ENCODE measurements around the gene NCKAP5.

Gene NCKAP5

GRCh38 chr2:132860220-132860619 is 708.0 kb downstream of the NCKAP5 start:
- TF ChIP-seq CTCF (IDR thresholded peaks at IDR 0.05; ENCODE audit: insufficient read depth, low read depth, low read length, missing control alignments): no peak
- no peak overlapping the region for H3K4me3 ChIP-seq (ENCODE audit: low read depth, low read length)
- DNase-seq (ENCODE audit: low read depth): no peak

DNA sequence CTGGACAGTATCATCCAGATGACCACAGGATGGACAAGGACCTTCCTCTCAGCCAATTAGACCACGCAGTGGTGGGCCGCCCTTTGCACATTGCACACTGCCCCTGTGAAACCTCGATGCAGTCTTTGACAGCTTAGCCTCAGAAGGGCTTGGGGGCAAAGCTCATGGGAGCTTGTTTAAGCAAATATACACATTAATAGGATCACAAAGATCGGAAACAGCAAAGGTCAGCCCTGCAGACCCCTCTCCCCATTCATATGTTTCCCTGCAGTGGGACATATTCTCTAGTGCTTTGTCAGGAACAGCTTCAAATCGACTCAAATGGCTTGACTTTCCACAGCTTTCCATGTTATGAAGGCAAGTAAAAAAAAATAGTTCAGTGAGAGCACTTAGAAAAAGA is 708.7 kb downstream of the NCKAP5 start:
- no peak for TF ChIP-seq CTCF (IDR thresholded peaks at IDR 0.05; ENCODE audit: insufficient read depth, low read depth, low read length, missing control alignments)
- no peak for DNase-seq (ENCODE audit: low read depth)
- no peak overlapping the region for H3K4me3 ChIP-seq (ENCODE audit: low read depth, low read length)

- no peak overlapping the region for H3K4me3 ChIP-seq (ENCODE audit: low read depth, low read length)
- TF ChIP-seq CTCF (IDR thresholded peaks at IDR 0.05; ENCODE audit: insufficient read depth, low read depth, low read length, missing control alignments): no peak
- no peak for DNase-seq (ENCODE audit: low read depth)
These were observed 710.9 kb downstream of the NCKAP5 start for GRCh38 chr2:132857319-132857718.

DNA sequence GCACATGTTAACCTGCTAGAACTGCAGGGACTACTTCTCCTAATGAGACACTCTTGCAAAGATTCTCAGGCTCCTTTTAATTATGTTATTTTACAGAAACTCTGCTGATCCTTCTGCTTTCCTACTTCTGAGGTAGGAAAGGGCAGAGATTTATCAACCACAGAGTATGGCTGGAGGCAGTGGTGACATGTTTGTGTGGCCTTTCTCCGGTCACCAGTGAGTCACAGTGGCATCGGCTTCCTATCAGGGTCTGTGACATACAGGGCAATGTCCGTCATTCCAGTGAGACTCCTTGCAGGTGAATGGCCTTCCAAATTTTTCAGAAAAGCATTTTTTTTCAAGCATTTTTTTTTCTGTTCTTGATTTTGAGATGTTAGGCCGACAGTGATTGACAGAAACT is 717.6 kb downstream of the NCKAP5 start:
- H3K4me3 ChIP-seq (ENCODE audit: low read depth, low read length): no peak overlapping the region
- DNase-seq (ENCODE audit: low read depth): no peak
- no peak for TF ChIP-seq CTCF (IDR thresholded peaks at IDR 0.05; ENCODE audit: insufficient read depth, low read depth, low read length, missing control alignments)

- TF ChIP-seq CTCF (IDR thresholded peaks at IDR 0.05; ENCODE audit: insufficient read depth, low read depth, low read length, missing control alignments): no peak
- H3K4me3 ChIP-seq (ENCODE audit: low read depth, low read length): no peak overlapping the region
- no peak for DNase-seq (ENCODE audit: low read depth)
These were observed 719.1 kb downstream of the NCKAP5 start for GRCh38 chr2:132849118-132849517.

GRCh38 chr2:132845339-132845738 is 722.9 kb downstream of the NCKAP5 start:
- no peak for DNase-seq (ENCODE audit: low read depth)
- H3K4me3 ChIP-seq (ENCODE audit: low read depth, low read length): no peak overlapping the region
- TF ChIP-seq CTCF (IDR thresholded peaks at IDR 0.05; ENCODE audit: insufficient read depth, low read depth, low read length, missing control alignments): no peak

DNA sequence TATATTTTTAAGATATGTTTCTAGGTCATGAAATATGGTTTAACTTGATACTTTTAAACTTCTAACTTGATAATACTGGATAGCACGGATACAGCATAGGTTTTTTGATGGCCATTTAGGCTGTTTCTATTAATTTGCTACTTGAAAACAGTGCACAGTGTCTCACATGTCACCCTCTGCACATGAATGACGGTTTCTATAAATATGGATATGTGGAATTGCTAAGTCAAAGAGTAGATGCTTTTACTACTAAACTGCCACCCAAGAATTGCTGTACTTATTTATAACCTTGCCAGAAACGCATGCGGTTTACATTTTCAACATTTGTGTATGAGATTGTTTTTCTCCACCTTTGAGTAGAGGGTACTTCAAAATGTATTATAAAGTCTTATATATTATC is 723.7 kb downstream of the NCKAP5 start:
- DNase-seq (ENCODE audit: low read depth): no peak
- H3K4me3 ChIP-seq (ENCODE audit: low read depth, low read length): no peak overlapping the region
- no peak for TF ChIP-seq CTCF (IDR thresholded peaks at IDR 0.05; ENCODE audit: insufficient read depth, low read depth, low read length, missing control alignments)

Data from GM12865 (cell line).